Renal pelvis (tissue), 4 donors: ENCODE results near the gene TECPR2. TPM values are rescaled to one million over a fixed set of nuclear protein-coding genes. Genes with fewer than 3 reads are reported as not detected.

Experiments used
- DNase-seq: peaks from one replicate; pipeline ENCODE4 v3.0.0-alpha.2; 2013
- polyA plus RNA-seq, 3 donors: library from polyadenylated mRNA; unstranded; fragments of 120-200 nt; gene quantifications; one replicate each; pipeline ENCODE4 v1.2.1, GENCODE V29; 2013; ENCODE audit not compliant: insufficient read length in 3 of 3

TECPR2 gene
- polyA plus RNA-seq, 3 donors = 18.4 to 20.9 (median 18.5) TPM

- DNase-seq = no peak
Measured at GRCh38 chr14:102496331-102496691, 133.6 kb downstream of the TECPR2 start.

GRCh38 chr14:102496958-102497744 is 134.4 kb downstream of the TECPR2 start:
- DNase-seq = no peak

- DNase-seq = no peak
Measured at GRCh38 chr14:102497998-102498677, 135.4 kb downstream of the TECPR2 start.

- DNase-seq = no peak
Measured at GRCh38 chr14:102498678-102499265, 136.0 kb downstream of the TECPR2 start.

- DNase-seq = no peak
Measured at GRCh38 chr14:102499401-102500157, 136.8 kb downstream of the TECPR2 start.

GRCh38 chr14:102500158-102500662 is 137.5 kb downstream of the TECPR2 start:
- DNase-seq = no peak

GRCh38 chr14:102500713-102501112 is 138.0 kb downstream of the TECPR2 start:
- no peak for DNase-seq

GRCh38 chr14:102501751-102502315 is 139.1 kb downstream of the TECPR2 start:
- DNase-seq = no peak

- DNase-seq = no peak
Measured at GRCh38 chr14:102502571-102502970, 139.8 kb downstream of the TECPR2 start.

- DNase-seq = no peak
Measured at GRCh38 chr14:102503641-102504327, 141.0 kb downstream of the TECPR2 start.

GRCh38 chr14:102504328-102504999 is 141.7 kb downstream of the TECPR2 start:
- DNase-seq = no peak

GRCh38 chr14:102505000-102505619 is 142.4 kb downstream of the TECPR2 start:
- DNase-seq = no peak

GRCh38 chr14:102505775-102506625 is 143.3 kb downstream of the TECPR2 start:
- DNase-seq = no peak

- DNase-seq = no peak
Measured at GRCh38 chr14:102506626-102506925, 143.8 kb downstream of the TECPR2 start.

GRCh38 chr14:102507081-102507856 is 144.5 kb downstream of the TECPR2 start:
- DNase-seq = no peak

- no peak for DNase-seq
Measured at GRCh38 chr14:102507857-102508312, 145.1 kb downstream of the TECPR2 start.

GRCh38 chr14:102508410-102508773 is 145.7 kb downstream of the TECPR2 start:
- DNase-seq = no peak
